Measurements from ENCODE around the gene MYO9A.
"Not testable (repeated sequence)": the region's sequence is repeated elsewhere in the genome, so short reads cannot be mapped to it uniquely, and the experiment has no call there.

The MYO9A gene

GRCh38 chr15:71883447-71883846, 234.5 kb downstream of the MYO9A start:
- no peak for TF ChIP-seq ZFX (IDR thresholded peaks at IDR 0.05)
- TF ChIP-seq, protein P1, sequence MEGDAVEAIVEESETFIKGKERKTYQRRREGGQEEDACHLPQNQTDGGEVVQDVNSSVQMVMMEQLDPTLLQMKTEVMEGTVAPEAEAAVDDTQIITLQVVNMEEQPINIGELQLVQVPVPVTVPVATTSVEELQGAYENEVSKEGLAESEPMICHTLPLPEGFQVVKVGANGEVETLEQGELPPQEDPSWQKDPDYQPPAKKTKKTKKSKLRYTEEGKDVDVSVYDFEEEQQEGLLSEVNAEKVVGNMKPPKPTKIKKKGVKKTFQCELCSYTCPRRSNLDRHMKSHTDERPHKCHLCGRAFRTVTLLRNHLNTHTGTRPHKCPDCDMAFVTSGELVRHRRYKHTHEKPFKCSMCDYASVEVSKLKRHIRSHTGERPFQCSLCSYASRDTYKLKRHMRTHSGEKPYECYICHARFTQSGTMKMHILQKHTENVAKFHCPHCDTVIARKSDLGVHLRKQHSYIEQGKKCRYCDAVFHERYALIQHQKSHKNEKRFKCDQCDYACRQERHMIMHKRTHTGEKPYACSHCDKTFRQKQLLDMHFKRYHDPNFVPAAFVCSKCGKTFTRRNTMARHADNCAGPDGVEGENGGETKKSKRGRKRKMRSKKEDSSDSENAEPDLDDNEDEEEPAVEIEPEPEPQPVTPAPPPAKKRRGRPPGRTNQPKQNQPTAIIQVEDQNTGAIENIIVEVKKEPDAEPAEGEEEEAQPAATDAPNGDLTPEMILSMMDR (conservative IDR thresholded peaks at IDR 0.05): no peak
- no peak overlapping the region for H3K27ac ChIP-seq

DNA sequence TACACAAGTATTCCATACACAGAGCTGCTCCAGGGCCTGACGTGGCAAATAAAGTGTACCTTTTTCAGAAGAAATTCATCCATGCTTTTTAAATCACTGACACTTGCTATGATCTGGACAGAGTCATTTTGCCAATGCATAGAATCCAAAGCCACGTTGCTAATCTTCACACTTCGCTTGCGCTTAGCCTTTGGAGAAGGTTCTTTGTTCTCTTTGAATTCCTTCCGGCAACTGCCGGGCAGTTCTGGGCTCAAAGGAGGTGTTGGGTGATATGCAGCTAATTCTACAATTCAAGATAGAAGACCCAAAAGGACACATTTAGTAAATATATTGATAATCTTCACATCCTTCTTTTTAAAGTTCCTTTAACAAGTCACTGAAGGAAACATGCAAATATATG, 237.7 kb downstream of the MYO9A start:
- TF ChIP-seq, protein P1 (conservative IDR thresholded peaks at IDR 0.05): no peak
- no peak for TF ChIP-seq ZFX (IDR thresholded peaks at IDR 0.05)

GRCh38 chr15:71874245-71874644, 243.7 kb downstream of the MYO9A start:
- TF ChIP-seq, protein P1 (conservative IDR thresholded peaks at IDR 0.05): no peak
- TF ChIP-seq ZFX (IDR thresholded peaks at IDR 0.05): no peak
- no peak overlapping the region for H3K27ac ChIP-seq

More for the DNA sequence above, 237.7 kb downstream of the MYO9A start:
- no peak overlapping the region for H3K27ac ChIP-seq

DNA sequence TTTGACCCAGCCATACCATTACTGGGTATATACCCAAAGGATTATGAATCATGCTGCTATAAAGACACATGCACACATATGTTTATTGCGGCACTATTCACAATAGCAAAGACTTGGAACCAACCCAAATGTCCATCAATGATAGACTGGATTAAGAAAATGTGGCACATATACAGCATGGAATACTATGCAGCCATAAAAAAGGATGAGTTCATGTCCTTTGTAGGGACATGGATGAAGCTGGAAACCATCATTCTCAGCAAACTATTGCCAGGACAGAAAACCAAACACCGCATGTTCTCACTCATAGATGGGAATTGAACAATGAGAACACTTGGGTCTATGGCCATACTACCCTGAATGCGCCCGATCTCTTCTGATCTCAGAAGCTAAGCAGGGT, 259.7 kb downstream of the MYO9A start:
- not testable (repeated sequence) for H3K27ac ChIP-seq

- no peak overlapping the region for H3K27ac ChIP-seq
- TF ChIP-seq, protein P1 (conservative IDR thresholded peaks at IDR 0.05): no peak
- TF ChIP-seq ZFX (IDR thresholded peaks at IDR 0.05): no peak
Observed at GRCh38 chr15:71853543-71853942, 264.4 kb downstream of the MYO9A start.

GRCh38 chr15:71844916-71845315, 273.0 kb downstream of the MYO9A start:
- no peak overlapping the region for H3K27ac ChIP-seq
- TF ChIP-seq, protein P1 (conservative IDR thresholded peaks at IDR 0.05): no peak
- TF ChIP-seq ZFX (IDR thresholded peaks at IDR 0.05): no peak

GRCh38 chr15:71841563-71841962, 276.4 kb downstream of the MYO9A start:
- no peak overlapping the region for H3K27ac ChIP-seq
- TF ChIP-seq, protein P1 (conservative IDR thresholded peaks at IDR 0.05): no peak
- TF ChIP-seq ZFX (IDR thresholded peaks at IDR 0.05): no peak

GRCh38 chr15:71830981-71831380, 287.0 kb downstream of the MYO9A start:
- H3K27ac ChIP-seq: no peak overlapping the region
- TF ChIP-seq, protein P1 (conservative IDR thresholded peaks at IDR 0.05): no peak
- no peak for TF ChIP-seq ZFX (IDR thresholded peaks at IDR 0.05)
